Hematopoietic multipotent progenitor cell treated with erythropoietin and hydrocortisone succinate and interleukin-3 and kit ligand, for 4 days (in vitro differentiated cells): ENCODE results near the gene ZC3H6.
"Not testable (repeated sequence)": the region's sequence is repeated elsewhere in the genome, so short reads cannot be mapped to it uniquely, and the experiment has no call there.

Experiments
- DNase-seq: peaks from one replicate; pipeline ENCODE4 v3.0.0-alpha.2; 2015

Gene ZC3H6

GRCh38 chr2:112276954-112277353 lies 1.6 kb downstream of the ZC3H6 start:
- no peak for DNase-seq

- no peak for DNase-seq
Measured at GRCh38 chr2:112277596-112278220, 2.3 kb downstream of the ZC3H6 start.

GRCh38 chr2:112282066-112282465 lies 6.7 kb downstream of the ZC3H6 start:
- DNase-seq, result not testable (repeated sequence)

- DNase-seq, result not testable (repeated sequence)
Measured at GRCh38 chr2:112283535-112283934, 8.1 kb downstream of the ZC3H6 start.

GRCh38 chr2:112290088-112290487 lies 14.7 kb downstream of the ZC3H6 start:
- no peak for DNase-seq

- no peak for DNase-seq
Measured at GRCh38 chr2:112290648-112291047, 15.3 kb downstream of the ZC3H6 start.

- no peak for DNase-seq
Measured at GRCh38 chr2:112293636-112294401, 18.4 kb downstream of the ZC3H6 start.

GRCh38 chr2:112295407-112296078 lies 20.1 kb downstream of the ZC3H6 start:
- no peak for DNase-seq

- no peak for DNase-seq
Measured at GRCh38 chr2:112296407-112296806, 21.0 kb downstream of the ZC3H6 start.

- peak; percentile 52 for DNase-seq
Measured at GRCh38 chr2:112301171-112301584, 25.8 kb downstream of the ZC3H6 start.

- no peak for DNase-seq
Measured at GRCh38 chr2:112301973-112302372, 26.6 kb downstream of the ZC3H6 start.

GRCh38 chr2:112304298-112304941 lies 29.0 kb downstream of the ZC3H6 start:
- peak; percentile 37 for DNase-seq

GRCh38 chr2:112305132-112305531 lies 29.7 kb downstream of the ZC3H6 start:
- peak; percentile 38 for DNase-seq

GRCh38 chr2:112310906-112311305 lies 35.5 kb downstream of the ZC3H6 start:
- DNase-seq, result no peak

GRCh38 chr2:112311932-112312331 lies 36.5 kb downstream of the ZC3H6 start:
- no peak for DNase-seq

GRCh38 chr2:112312821-112313220 lies 37.4 kb downstream of the ZC3H6 start:
- DNase-seq, result no peak

GRCh38 chr2:112314856-112315255 lies 39.5 kb downstream of the ZC3H6 start:
- DNase-seq, result no peak

GRCh38 chr2:112317303-112318158 lies 42.1 kb downstream of the ZC3H6 start:
- DNase-seq, result no peak

GRCh38 chr2:112318515-112318914 lies 43.1 kb downstream of the ZC3H6 start:
- no peak for DNase-seq

GRCh38 chr2:112321375-112322320 lies 46.3 kb downstream of the ZC3H6 start:
- DNase-seq, result no peak

GRCh38 chr2:112322919-112323318 lies 47.5 kb downstream of the ZC3H6 start:
- DNase-seq, result no peak
